ENCODE results near the gene OR5K1.

Gene OR5K1

GRCh38 chr3:98453827-98454226, 9.2 kb upstream of the OR5K1 start:
- Histone ChIP-seq H3K9ac (ENCODE audit: low read depth, low read length, poor library complexity) (no peak overlapping the region), H2BK120ac (ENCODE audit: low read depth, low read length) (no peak overlapping the region), H2BK12ac (ENCODE audit: low read length) (no peak overlapping the region), H2BK15ac (ENCODE audit: low read length) (no peak overlapping the region), H3K4me2 (ENCODE audit: insufficient read depth, low read length, poor library complexity, severe bottlenecking) (no peak overlapping the region), H2BK5ac (ENCODE audit: low read length) (no peak overlapping the region), H2AFZ (ENCODE audit: low read length) (no peak overlapping the region), H3K36me3 (replicated peaks in 1 of 2; ENCODE audit: control insufficient read depth in 2 of 2, insufficient read depth in 2 of 2, low read length in 2 of 2) (no peaks in the 10 kb centered on the region), H3K27me3 (ENCODE audit: control insufficient read depth in 3 of 3, insufficient read depth in 3 of 3, low read depth in 1 of 3, low read length in 3 of 3) (no peaks in the 10 kb centered on the region), H3K27ac (replicated peaks; ENCODE audit: low read length) (no peak overlapping the region), H3K4me3 (ENCODE audit: low read length in 2 of 2) (no peak overlapping the region), H3K79me1 (ENCODE audit: low read depth, low read length) (no peaks in the 10 kb centered on the region), H4K8ac (ENCODE audit: low read depth, low read length) (no peak overlapping the region), H3K9me3 (replicated peaks in 1 of 2; ENCODE audit: control insufficient read depth in 2 of 2, insufficient read depth in 1 of 2, low read depth in 1 of 2, low read length in 2 of 2) (no peaks in the 10 kb centered on the region), H2AK5ac (ENCODE audit: low read depth, low read length) (no peak overlapping the region), H3K14ac (ENCODE audit: low read length) (no peak overlapping the region), H3K4ac (ENCODE audit: low read length) (no peak overlapping the region), H3K23ac (ENCODE audit: low read depth, low read length, poor library complexity) (no peak overlapping the region), H3K4me1 (ENCODE audit: control insufficient read depth in 2 of 2, insufficient read depth in 1 of 2, low read depth in 1 of 2, low read length in 2 of 2) (no peaks in the 10 kb centered on the region), H3K18ac (ENCODE audit: low read length) (no peak overlapping the region), H4K91ac (ENCODE audit: low read depth, low read length, poor library complexity) (no peak overlapping the region)
- DNase-seq (ENCODE audit: low spot score), result no peak

GRCh38 chr3:98454929-98455328, 8.1 kb upstream of the OR5K1 start:
- H3K4me2 ChIP-seq (ENCODE audit: insufficient read depth, low read length, poor library complexity, severe bottlenecking), result no peak overlapping the region
- H4K91ac ChIP-seq (ENCODE audit: low read depth, low read length, poor library complexity), result no peak overlapping the region
- H4K8ac ChIP-seq (ENCODE audit: low read depth, low read length), result no peak overlapping the region
- no peaks in the 10 kb centered on the region for H3K9me3 ChIP-seq (replicated peaks in 1 of 2; ENCODE audit: control insufficient read depth in 2 of 2, insufficient read depth in 1 of 2, low read depth in 1 of 2, low read length in 2 of 2)
- H3K36me3 ChIP-seq (replicated peaks in 1 of 2; ENCODE audit: control insufficient read depth in 2 of 2, insufficient read depth in 2 of 2, low read length in 2 of 2), result no peaks in the 10 kb centered on the region
- H2BK5ac ChIP-seq (ENCODE audit: low read length), result no peak overlapping the region
- H3K9ac ChIP-seq (ENCODE audit: low read depth, low read length, poor library complexity), result no peak overlapping the region
- no peak overlapping the region for H2BK12ac ChIP-seq (ENCODE audit: low read length)
- no peak overlapping the region for H2BK15ac ChIP-seq (ENCODE audit: low read length)
- H2AK5ac ChIP-seq (ENCODE audit: low read depth, low read length), result no peak overlapping the region
- H2BK120ac ChIP-seq (ENCODE audit: low read depth, low read length), result no peak overlapping the region
- no peak overlapping the region for H3K23ac ChIP-seq (ENCODE audit: low read depth, low read length, poor library complexity)
- no peak overlapping the region for H2AFZ ChIP-seq (ENCODE audit: low read length)
- no peak overlapping the region for H3K18ac ChIP-seq (ENCODE audit: low read length)
- no CpG with 5 or more reads among the region's 1 CpG for WGBS, 2 donors (ENCODE audit: extremely low coverage in 2 of 2, insufficient read length in 2 of 2, insufficient replicate concordance in 1 of 2)
- H3K27me3 ChIP-seq (ENCODE audit: control insufficient read depth in 3 of 3, insufficient read depth in 3 of 3, low read depth in 1 of 3, low read length in 3 of 3), result no peaks in the 10 kb centered on the region
- no peak overlapping the region for H3K4ac ChIP-seq (ENCODE audit: low read length)
- no peaks in the 10 kb centered on the region for H3K79me1 ChIP-seq (ENCODE audit: low read depth, low read length)
- no peak overlapping the region for H3K4me3 ChIP-seq (ENCODE audit: low read length in 2 of 2)
- H3K14ac ChIP-seq (ENCODE audit: low read length), result no peak overlapping the region
- no peaks in the 10 kb centered on the region for H3K4me1 ChIP-seq (ENCODE audit: control insufficient read depth in 2 of 2, insufficient read depth in 1 of 2, low read depth in 1 of 2, low read length in 2 of 2)
- no peak overlapping the region for H3K27ac ChIP-seq (replicated peaks; ENCODE audit: low read length)
- DNase-seq (ENCODE audit: low spot score), result no peak

GRCh38 chr3:98457543-98457942, 5.5 kb upstream of the OR5K1 start:
- Histone ChIP-seq H2AFZ (ENCODE audit: low read length) (no peak overlapping the region), H3K27me3 (ENCODE audit: control insufficient read depth in 3 of 3, insufficient read depth in 3 of 3, low read depth in 1 of 3, low read length in 3 of 3) (no peaks in the 10 kb centered on the region), H3K36me3 (replicated peaks in 1 of 2; ENCODE audit: control insufficient read depth in 2 of 2, insufficient read depth in 2 of 2, low read length in 2 of 2) (no peaks in the 10 kb centered on the region), H3K4me3 (ENCODE audit: low read length in 2 of 2) (no peak overlapping the region), H3K27ac (replicated peaks; ENCODE audit: low read length) (no peak overlapping the region), H3K9ac (ENCODE audit: low read depth, low read length, poor library complexity) (no peak overlapping the region), H2BK120ac (ENCODE audit: low read depth, low read length) (no peak overlapping the region), H3K14ac (ENCODE audit: low read length) (no peak overlapping the region), H3K79me1 (ENCODE audit: low read depth, low read length) (no peaks in the 10 kb centered on the region), H3K18ac (ENCODE audit: low read length) (no peak overlapping the region), H2BK12ac (ENCODE audit: low read length) (no peak overlapping the region), H4K8ac (ENCODE audit: low read depth, low read length) (no peak overlapping the region), H3K4ac (ENCODE audit: low read length) (no peak overlapping the region), H4K91ac (ENCODE audit: low read depth, low read length, poor library complexity) (no peak overlapping the region), H3K4me2 (ENCODE audit: insufficient read depth, low read length, poor library complexity, severe bottlenecking) (no peak overlapping the region), H2BK15ac (ENCODE audit: low read length) (no peak overlapping the region), H3K4me1 (ENCODE audit: control insufficient read depth in 2 of 2, insufficient read depth in 1 of 2, low read depth in 1 of 2, low read length in 2 of 2) (no peaks in the 10 kb centered on the region), H3K9me3 (replicated peaks in 1 of 2; ENCODE audit: control insufficient read depth in 2 of 2, insufficient read depth in 1 of 2, low read depth in 1 of 2, low read length in 2 of 2) (no peaks in the 10 kb centered on the region), H3K23ac (ENCODE audit: low read depth, low read length, poor library complexity) (no peak overlapping the region), H2AK5ac (ENCODE audit: low read depth, low read length) (no peak overlapping the region), H2BK5ac (ENCODE audit: low read length) (no peak overlapping the region)
- no peak for DNase-seq (ENCODE audit: low spot score)
- no CpG with 5 or more reads among the region's 2 CpGs for WGBS, 2 donors (ENCODE audit: extremely low coverage in 2 of 2, insufficient read length in 2 of 2, insufficient replicate concordance in 1 of 2)

- Histone ChIP-seq H3K9me3 (replicated peaks in 1 of 2; ENCODE audit: control insufficient read depth in 2 of 2, insufficient read depth in 1 of 2, low read depth in 1 of 2, low read length in 2 of 2) (no peaks in the 10 kb centered on the region), H2BK5ac (ENCODE audit: low read length) (no peak overlapping the region), H3K27ac (replicated peaks; ENCODE audit: low read length) (no peak overlapping the region), H2AK5ac (ENCODE audit: low read depth, low read length) (no peak overlapping the region), H4K8ac (ENCODE audit: low read depth, low read length) (no peak overlapping the region), H3K18ac (ENCODE audit: low read length) (no peak overlapping the region), H3K14ac (ENCODE audit: low read length) (no peak overlapping the region), H4K91ac (ENCODE audit: low read depth, low read length, poor library complexity) (no peak overlapping the region), H3K9ac (ENCODE audit: low read depth, low read length, poor library complexity) (no peak overlapping the region), H2BK12ac (ENCODE audit: low read length) (no peak overlapping the region), H3K4me3 (ENCODE audit: low read length in 2 of 2) (no peak overlapping the region), H3K23ac (ENCODE audit: low read depth, low read length, poor library complexity) (no peak overlapping the region), H3K27me3 (ENCODE audit: control insufficient read depth in 3 of 3, insufficient read depth in 3 of 3, low read depth in 1 of 3, low read length in 3 of 3) (no peaks in the 10 kb centered on the region), H2BK15ac (ENCODE audit: low read length) (no peak overlapping the region), H3K4me2 (ENCODE audit: insufficient read depth, low read length, poor library complexity, severe bottlenecking) (no peak overlapping the region), H2AFZ (ENCODE audit: low read length) (no peak overlapping the region), H3K4ac (ENCODE audit: low read length) (no peak overlapping the region), H2BK120ac (ENCODE audit: low read depth, low read length) (no peak overlapping the region), H3K36me3 (replicated peaks in 1 of 2; ENCODE audit: control insufficient read depth in 2 of 2, insufficient read depth in 2 of 2, low read length in 2 of 2) (no peaks in the 10 kb centered on the region), H3K79me1 (ENCODE audit: low read depth, low read length) (no peaks in the 10 kb centered on the region), H3K4me1 (ENCODE audit: control insufficient read depth in 2 of 2, insufficient read depth in 1 of 2, low read depth in 1 of 2, low read length in 2 of 2) (no peaks in the 10 kb centered on the region)
- DNase-seq (ENCODE audit: low spot score), result no peak
Observed at GRCh38 chr3:98460220-98460619, 2.8 kb upstream of the OR5K1 start.

All from neuronal stem cell (in vitro differentiated cells).